Stimulated activated memory B cell treated with anti-CD40 and anti-IgM and Interleukin-4, amounts not matched to agents 10 μg/mL and 1 μg/mL and 100 μg/mL, for 72 hours (primary cell): ENCODE measurements around the gene ANKRD36C.
A peak's percentile ranks its signal among the peaks of the same experiment; 100 is the strongest.
"Not testable (repeated sequence)": the region's sequence is repeated elsewhere in the genome, so short reads cannot be mapped to it uniquely, and the experiment has no call there.

ENCODE experiments used
- ATAC-seq: fragments of 150-1000 bp; cut with Tn5 transposase; 2 replicates; pipeline ENCODE4 v1.10.0; 2021
- H3K27ac Mint-ChIP-seq: one replicate; pipeline ENCODE4 v1.8.0; 2022; ENCODE audit warnings: mild to moderate bottlenecking, mixed read lengths
- H3K27me3 Mint-ChIP-seq: one replicate; pipeline ENCODE4 v1.8.0; 2022; ENCODE audit warnings: mixed read lengths
- H3K36me3 Mint-ChIP-seq: one replicate; pipeline ENCODE4 v1.8.0; 2022; ENCODE audit warnings: mixed read lengths
- H3K4me1 Mint-ChIP-seq: one replicate; pipeline ENCODE4 v1.8.0; 2022; ENCODE audit warnings: mixed read lengths
- H3K4me3 Mint-ChIP-seq: one replicate; pipeline ENCODE4 v1.8.0; 2022; ENCODE audit warnings: mild to moderate bottlenecking, moderate library complexity, mixed read lengths
- H3K9me3 Mint-ChIP-seq: one replicate; pipeline ENCODE4 v1.8.0; 2022; ENCODE audit warnings: mixed read lengths

Gene ANKRD36C

GRCh38 chr2:95991351-95992094 is at the start of gene ANKRD36C:
TSS of gene ANKRD36C (minus strand) at chr2:95991824. CDS start at chr2:95991708, 116 bp downstream.
- not testable (repeated sequence) for H3K36me3 Mint-ChIP-seq, H3K4me1 Mint-ChIP-seq, H3K9me3 Mint-ChIP-seq
- Mint-ChIP-seq H3K4me3 (peak within 1 kb of the TSS; percentile 87), H3K27me3 (peaks cover 11% of the 10 kb centered on the region), H3K27ac (peak within 1 kb of the TSS; percentile 94)
- peak; percentile 96 for ATAC-seq

- H3K27me3 Mint-ChIP-seq, H3K4me1 Mint-ChIP-seq, H3K4me3 Mint-ChIP-seq, ATAC-seq, H3K36me3 Mint-ChIP-seq, H3K9me3 Mint-ChIP-seq, H3K27ac Mint-ChIP-seq: not testable (repeated sequence)
These were observed 43.9 kb upstream of the ANKRD36C start for GRCh38 chr2:96035554-96035953.

GRCh38 chr2:96034792-96035191 is 43.2 kb upstream of the ANKRD36C start, which contains the start of gene GPAT2:
TSS of gene GPAT2 (minus strand) at chr2:96034916. CDS start at chr2:96032359, 2,557 bp downstream.
- not testable (repeated sequence) for H3K27me3 Mint-ChIP-seq, H3K27ac Mint-ChIP-seq, H3K4me1 Mint-ChIP-seq, H3K36me3 Mint-ChIP-seq, H3K4me3 Mint-ChIP-seq, H3K9me3 Mint-ChIP-seq
- peak; percentile 24 for ATAC-seq

- H3K27me3 Mint-ChIP-seq, H3K27ac Mint-ChIP-seq, H3K4me1 Mint-ChIP-seq, ATAC-seq, H3K4me3 Mint-ChIP-seq, H3K9me3 Mint-ChIP-seq, H3K36me3 Mint-ChIP-seq: not testable (repeated sequence)
These were observed 42.4 kb upstream of the ANKRD36C start for GRCh38 chr2:96033997-96034396.

GRCh38 chr2:96027725-96028325 is 36.2 kb upstream of the ANKRD36C start:
- H3K27me3 Mint-ChIP-seq, H3K4me1 Mint-ChIP-seq, H3K27ac Mint-ChIP-seq, ATAC-seq, H3K36me3 Mint-ChIP-seq, H3K4me3 Mint-ChIP-seq, H3K9me3 Mint-ChIP-seq: not testable (repeated sequence)

GRCh38 chr2:96025755-96026154 is 34.1 kb upstream of the ANKRD36C start:
- not testable (repeated sequence) for H3K27ac Mint-ChIP-seq, H3K4me1 Mint-ChIP-seq, H3K4me3 Mint-ChIP-seq, H3K9me3 Mint-ChIP-seq, H3K27me3 Mint-ChIP-seq, ATAC-seq, H3K36me3 Mint-ChIP-seq

GRCh38 chr2:96025194-96025492 is 33.5 kb upstream of the ANKRD36C start:
- no peak for ATAC-seq
- Mint-ChIP-seq H3K4me3 (no peak overlapping the region), H3K36me3 (peaks cover 5% of the 10 kb centered on the region), H3K9me3 (no peaks in the 10 kb centered on the region), H3K4me1 (peaks cover 5% of the 10 kb centered on the region), H3K27me3 (no peaks in the 10 kb centered on the region), H3K27ac (no peak overlapping the region)

GRCh38 chr2:96024336-96025193 is 32.9 kb upstream of the ANKRD36C start:
- no peak for ATAC-seq
- Mint-ChIP-seq H3K4me3 (no peak overlapping the region), H3K27me3 (no peaks in the 10 kb centered on the region), H3K9me3 (no peaks in the 10 kb centered on the region), H3K27ac (no peak overlapping the region), H3K36me3 (peaks cover 5% of the 10 kb centered on the region), H3K4me1 (peaks cover 5% of the 10 kb centered on the region)

GRCh38 chr2:96023701-96024100 is 32.1 kb upstream of the ANKRD36C start:
- ATAC-seq, H3K27me3 Mint-ChIP-seq, H3K27ac Mint-ChIP-seq, H3K4me1 Mint-ChIP-seq, H3K9me3 Mint-ChIP-seq, H3K4me3 Mint-ChIP-seq, H3K36me3 Mint-ChIP-seq: not testable (repeated sequence)

- H3K27me3 Mint-ChIP-seq, H3K27ac Mint-ChIP-seq, H3K36me3 Mint-ChIP-seq, H3K4me3 Mint-ChIP-seq, H3K9me3 Mint-ChIP-seq, H3K4me1 Mint-ChIP-seq: not testable (repeated sequence)
- peak; percentile 84 for ATAC-seq
These were observed 31.2 kb upstream of the ANKRD36C start for GRCh38 chr2:96022701-96023447.

GRCh38 chr2:96022126-96022525 is 30.5 kb upstream of the ANKRD36C start:
- not testable (repeated sequence) for H3K27me3 Mint-ChIP-seq, H3K4me1 Mint-ChIP-seq, H3K27ac Mint-ChIP-seq, H3K36me3 Mint-ChIP-seq, H3K4me3 Mint-ChIP-seq, H3K9me3 Mint-ChIP-seq, ATAC-seq

GRCh38 chr2:96021142-96021541 is 29.5 kb upstream of the ANKRD36C start:
- not testable (repeated sequence) for H3K36me3 Mint-ChIP-seq, H3K27ac Mint-ChIP-seq, H3K4me3 Mint-ChIP-seq, H3K27me3 Mint-ChIP-seq, H3K4me1 Mint-ChIP-seq, ATAC-seq, H3K9me3 Mint-ChIP-seq

- H3K9me3 Mint-ChIP-seq, H3K27me3 Mint-ChIP-seq, H3K4me1 Mint-ChIP-seq, H3K36me3 Mint-ChIP-seq, H3K27ac Mint-ChIP-seq, H3K4me3 Mint-ChIP-seq: not testable (repeated sequence)
- peak; percentile 55 for ATAC-seq
These were observed 28.4 kb upstream of the ANKRD36C start for GRCh38 chr2:96019909-96020590.

- H3K36me3 Mint-ChIP-seq, H3K27ac Mint-ChIP-seq, H3K4me3 Mint-ChIP-seq, H3K27me3 Mint-ChIP-seq, H3K4me1 Mint-ChIP-seq, H3K9me3 Mint-ChIP-seq, ATAC-seq: not testable (repeated sequence)
These were observed 24.7 kb upstream of the ANKRD36C start for GRCh38 chr2:96016321-96016720.

- not testable (repeated sequence) for H3K9me3 Mint-ChIP-seq, ATAC-seq, H3K36me3 Mint-ChIP-seq, H3K4me3 Mint-ChIP-seq, H3K27me3 Mint-ChIP-seq, H3K4me1 Mint-ChIP-seq, H3K27ac Mint-ChIP-seq
These were observed 21.2 kb upstream of the ANKRD36C start for GRCh38 chr2:96012792-96013264.
